GM23248 (cell line): Measurements from ENCODE around the gene UGT2B10. TPM values are rescaled to one million over a fixed set of nuclear protein-coding genes. Genes with fewer than 3 reads are reported as not detected.

Experiments used
- DNase-seq: peaks from one replicate; pipeline ENCODE4 v3.0.0-alpha.2; 2015
- H2AFZ ChIP-seq: fragments of 200-600 bp; sonication (generic); 2 replicates; pipeline ENCODE4 v1.6.1; 2016; ENCODE audit warnings: antibody characterized with exemption
- H3F3A ChIP-seq: fragments of 200-600 bp; sonication (generic); 2 replicates; pipeline ENCODE4 v1.6.1; 2016; ENCODE audit warnings: mild to moderate bottlenecking, antibody characterized with exemption, mixed run types; ENCODE audit not compliant: insufficient read depth
- H3K27ac ChIP-seq: fragments of 200-600 bp; sonication (generic); 2 replicates; pipeline ENCODE4 v1.5.1; 2016; ENCODE audit warnings: mild to moderate bottlenecking
- H3K27me3 ChIP-seq: fragments of 200-600 bp; sonication (generic); replicated peaks from 2 replicates; pipeline ENCODE4 v1.6.1; 2016; ENCODE audit warnings: mild to moderate bottlenecking; ENCODE audit not compliant: insufficient read depth
- H3K36me3 ChIP-seq: fragments of 200-600 bp; sonication (generic); 2 replicates; pipeline ENCODE4 v1.6.1; 2016; ENCODE audit warnings: low read depth, mild to moderate bottlenecking
- H3K4me1 ChIP-seq: fragments of 200-600 bp; sonication (generic); 2 replicates; pipeline ENCODE4 v1.6.1; 2016; ENCODE audit warnings: mild to moderate bottlenecking; ENCODE audit not compliant: insufficient read depth
- H3K4me2 ChIP-seq: fragments of 200-600 bp; sonication (generic); one replicate; pipeline ENCODE4 v1.6.1; 2016; ENCODE audit warnings: mild to moderate bottlenecking; ENCODE audit not compliant: unreplicated experiment
- H3K4me3 ChIP-seq: fragments of 200-600 bp; sonication (generic); 2 replicates; pipeline ENCODE4 v1.5.1; 2016; ENCODE audit warnings: mild to moderate bottlenecking
- H3K79me2 ChIP-seq: fragments of 200-600 bp; sonication (generic); 2 replicates; pipeline ENCODE4 v1.6.1; 2016; ENCODE audit warnings: mild to moderate bottlenecking; ENCODE audit not compliant: insufficient read depth
- H3K9ac ChIP-seq: fragments of 200-600 bp; sonication (generic); 2 replicates; pipeline ENCODE4 v1.6.1; 2016; ENCODE audit warnings: mild to moderate bottlenecking
- H3K9me2 ChIP-seq: fragments of 200-600 bp; sonication (generic); 2 replicates; pipeline ENCODE4 v1.6.1; 2016; ENCODE audit warnings: mixed run types, mild to moderate bottlenecking, moderate library complexity; ENCODE audit not compliant: insufficient read depth
- H3K9me3 ChIP-seq: fragments of 200-600 bp; sonication (generic); one replicate; pipeline ENCODE4 v1.6.1; 2017; ENCODE audit warnings: low read depth
- H4K20me1 ChIP-seq: fragments of 200-600 bp; sonication (generic); 2 replicates; pipeline ENCODE4 v1.6.0; 2016; ENCODE audit not compliant: insufficient read depth
- EZH2 ChIP-seq: fragments of 200-600 bp; sonication (generic); IDR thresholded peaks from 2 replicates; pipeline ENCODE4 v1.6.1; 2018; ENCODE audit warnings: antibody characterized with exemption, mild to moderate bottlenecking; ENCODE audit not compliant: insufficient read depth, poor library complexity, severe bottlenecking
- EZH2phosphoT487 ChIP-seq: fragments of 200-600 bp; sonication (generic); IDR thresholded peaks from 2 replicates; pipeline ENCODE4 v1.6.1; 2018; ENCODE audit warnings: antibody characterized with exemption, moderate library complexity, mild to moderate bottlenecking, low read depth; ENCODE audit not compliant: insufficient read depth
- WGBS, 2 experiments: methylation state at CpG; one replicate each; pipeline ENCODE4 v1.1.6; 2015 to 2017; ENCODE audit warnings: low lambda C conversion rate in 2 of 2, low coverage in 1 of 2; ENCODE audit errors: missing lambda C conversion rate in 2 of 2; 5-methylcytosine and 5-hydroxymethylcytosine counted together
- in situ Hi-C: fragments of 300-500 bp; cut with MboI; formaldehyde crosslinking; loops from 2 replicates; pipeline ENCODE4 v1.15.0; 2020
- polyA plus RNA-seq: library from polyadenylated mRNA; unstranded; fragments of >200 nt; fragmentation: Nextera tagmentation; extraction: Ambion mirVana; gene quantifications from 2 replicates; pipeline ENCODE4 v1.2.1, GENCODE V29; 2016
- total RNA-seq: library from RNA; depleted of rRNA; stranded (reverse); fragments of >200 nt; shearing (Covaris generic); gene quantifications from 2 replicates; pipeline ENCODE4 v1.2.3, GENCODE V29; 2014

Gene UGT2B10
- total and polyA plus RNA-seq, 2 experiments from 2014 or later, result not detected

DNA sequence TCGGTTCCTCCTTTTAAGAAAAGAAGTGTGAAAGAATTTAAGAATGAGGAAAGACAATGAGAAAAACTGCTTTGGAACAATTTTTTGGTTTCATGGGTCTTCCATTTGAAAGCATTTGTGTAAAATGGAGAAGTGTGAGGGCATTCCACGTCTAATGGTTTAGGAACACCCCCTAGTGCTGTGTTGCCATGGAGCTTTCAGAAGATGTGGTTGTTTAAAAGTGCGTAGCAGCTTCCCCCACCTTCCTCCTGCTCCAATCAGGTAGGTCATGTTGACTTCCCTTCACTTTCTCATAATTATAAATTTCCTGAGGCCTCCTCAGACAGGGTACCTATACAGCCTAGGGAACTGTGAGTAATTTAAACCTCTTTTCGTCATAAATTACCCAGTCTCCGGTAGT, 50.0 kb downstream of the UGT2B10 start:
- H4K20me1 ChIP-seq, result no peaks in the 10 kb centered on the region
- no peak overlapping the region for H2AFZ ChIP-seq
- H3K9me2 ChIP-seq, result no peaks in the 10 kb centered on the region
- no peaks in the 10 kb centered on the region for H3K27me3 ChIP-seq
- no peaks in the 10 kb centered on the region for H3K79me2 ChIP-seq
- H3F3A ChIP-seq, result no peaks in the 10 kb centered on the region
- H3K4me1 ChIP-seq, result no peaks in the 10 kb centered on the region
- H3K4me3 ChIP-seq, result no peak overlapping the region
- DNase-seq, result no peak
- no peak overlapping the region for H3K4me2 ChIP-seq
- in situ Hi-C loops, result no loop called here
- no peak overlapping the region for H3K27ac ChIP-seq
- TF ChIP-seq EZH2phosphoT487, result no peak
- no peak for TF ChIP-seq EZH2
- no peaks in the 10 kb centered on the region for H3K36me3 ChIP-seq
- H3K9me3 ChIP-seq, result no peaks in the 10 kb centered on the region
- WGBS, 2 experiments, result 11 to 12% methylated on average over 5 of the region's 5 CpGs
- H3K9ac ChIP-seq, result no peak overlapping the region

DNA sequence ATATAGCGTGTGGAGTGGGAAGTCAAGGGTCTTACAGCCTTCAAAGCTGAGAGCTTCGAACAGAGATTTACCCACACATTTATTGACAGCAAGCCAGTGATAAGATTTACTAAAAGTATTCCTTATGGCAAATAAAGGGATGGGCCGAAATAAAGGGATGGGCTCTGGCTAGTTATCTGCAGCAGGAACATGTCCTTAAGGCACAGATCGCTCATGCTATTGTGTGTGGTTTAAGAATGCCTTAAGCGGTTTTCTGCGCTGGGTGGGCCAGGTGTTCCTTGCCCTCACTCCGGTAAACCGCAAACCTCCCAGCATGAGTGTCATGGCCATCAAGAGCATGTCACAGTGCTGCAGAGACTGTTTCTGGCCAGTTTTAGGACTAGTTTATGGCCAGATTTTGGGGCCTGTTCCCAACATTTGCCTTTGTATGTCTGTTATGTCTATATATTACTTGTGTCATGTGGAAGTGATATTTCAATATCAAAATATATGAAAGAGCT, 53.5 kb downstream of the UGT2B10 start:
- in situ Hi-C loops, result no loop called here
- DNase-seq, result no peak
- no peaks in the 10 kb centered on the region for H3K27me3 ChIP-seq
- 40 to 47% methylated on average over 8 of the region's 8 CpGs for WGBS, 2 experiments
- H3K79me2 ChIP-seq, result no peaks in the 10 kb centered on the region
- no peaks in the 10 kb centered on the region for H3K36me3 ChIP-seq
- no peaks in the 10 kb centered on the region for H3K9me3 ChIP-seq
- H4K20me1 ChIP-seq, result no peaks in the 10 kb centered on the region
- no peak overlapping the region for H3K9ac ChIP-seq
- H2AFZ ChIP-seq, result no peak overlapping the region
- H3K9me2 ChIP-seq, result no peaks in the 10 kb centered on the region
- no peaks in the 10 kb centered on the region for H3K4me1 ChIP-seq
- TF ChIP-seq EZH2 (no peak), EZH2phosphoT487 (no peak)
- no peak overlapping the region for H3K4me3 ChIP-seq
- H3K4me2 ChIP-seq, result no peak overlapping the region
- no peak overlapping the region for H3K27ac ChIP-seq
- no peaks in the 10 kb centered on the region for H3F3A ChIP-seq

DNA sequence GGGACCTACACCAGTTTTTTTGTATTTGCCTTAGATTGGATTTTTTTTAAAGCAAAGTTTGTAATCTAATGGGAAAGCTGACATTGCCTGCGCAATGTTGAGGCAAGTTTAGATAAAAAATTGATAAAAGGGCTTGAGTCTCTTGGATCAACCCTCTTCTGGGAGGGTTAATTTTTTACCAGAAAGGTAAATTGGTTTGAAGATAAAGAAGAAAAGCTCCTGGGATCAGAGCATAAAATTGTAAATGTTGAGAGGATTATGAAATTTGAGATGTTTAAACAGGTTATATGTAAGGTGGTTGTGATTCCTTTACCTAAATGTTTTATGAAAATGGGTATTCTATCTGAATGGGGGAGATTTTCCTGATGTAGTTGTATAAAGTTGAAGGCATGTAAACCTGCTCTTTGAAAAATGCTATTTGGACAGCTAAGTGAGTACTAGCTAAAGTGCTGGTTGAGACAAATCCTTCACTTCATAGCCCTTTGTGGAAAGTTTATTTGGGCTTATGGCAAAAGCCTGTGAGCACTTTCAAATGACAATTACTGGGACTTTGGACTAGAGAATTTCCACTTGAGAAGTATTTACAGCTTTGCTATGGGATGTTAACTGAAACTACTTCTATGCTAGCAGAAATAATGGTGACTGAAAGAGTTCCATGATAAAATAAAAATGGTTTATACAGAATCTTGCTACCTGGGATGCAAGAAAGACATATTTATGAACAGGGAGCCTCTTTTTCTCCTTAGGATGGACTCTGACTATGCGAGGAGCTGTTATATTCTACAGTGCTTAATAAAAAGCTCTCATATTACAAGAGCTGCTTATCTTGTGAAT, 56.2 kb downstream of the UGT2B10 start:
- Histone ChIP-seq H3K9me3 (no peaks in the 10 kb centered on the region), H4K20me1 (no peaks in the 10 kb centered on the region), H3K36me3 (no peaks in the 10 kb centered on the region), H3K9ac (no peak overlapping the region), H3K4me2 (no peak overlapping the region), H3K4me1 (no peaks in the 10 kb centered on the region), H3K9me2 (no peaks in the 10 kb centered on the region), H2AFZ (no peak overlapping the region), H3K27me3 (no peaks in the 10 kb centered on the region), H3K27ac (no peak overlapping the region), H3F3A (no peaks in the 10 kb centered on the region), H3K4me3 (no peak overlapping the region), H3K79me2 (no peaks in the 10 kb centered on the region)
- in situ Hi-C loops, result no loop called here
- DNase-seq, result no peak
- WGBS, 2 experiments, result 19 to 27% methylated on average over 2 of the region's 2 CpGs
- TF ChIP-seq EZH2phosphoT487 (no peak), EZH2 (no peak)

DNA sequence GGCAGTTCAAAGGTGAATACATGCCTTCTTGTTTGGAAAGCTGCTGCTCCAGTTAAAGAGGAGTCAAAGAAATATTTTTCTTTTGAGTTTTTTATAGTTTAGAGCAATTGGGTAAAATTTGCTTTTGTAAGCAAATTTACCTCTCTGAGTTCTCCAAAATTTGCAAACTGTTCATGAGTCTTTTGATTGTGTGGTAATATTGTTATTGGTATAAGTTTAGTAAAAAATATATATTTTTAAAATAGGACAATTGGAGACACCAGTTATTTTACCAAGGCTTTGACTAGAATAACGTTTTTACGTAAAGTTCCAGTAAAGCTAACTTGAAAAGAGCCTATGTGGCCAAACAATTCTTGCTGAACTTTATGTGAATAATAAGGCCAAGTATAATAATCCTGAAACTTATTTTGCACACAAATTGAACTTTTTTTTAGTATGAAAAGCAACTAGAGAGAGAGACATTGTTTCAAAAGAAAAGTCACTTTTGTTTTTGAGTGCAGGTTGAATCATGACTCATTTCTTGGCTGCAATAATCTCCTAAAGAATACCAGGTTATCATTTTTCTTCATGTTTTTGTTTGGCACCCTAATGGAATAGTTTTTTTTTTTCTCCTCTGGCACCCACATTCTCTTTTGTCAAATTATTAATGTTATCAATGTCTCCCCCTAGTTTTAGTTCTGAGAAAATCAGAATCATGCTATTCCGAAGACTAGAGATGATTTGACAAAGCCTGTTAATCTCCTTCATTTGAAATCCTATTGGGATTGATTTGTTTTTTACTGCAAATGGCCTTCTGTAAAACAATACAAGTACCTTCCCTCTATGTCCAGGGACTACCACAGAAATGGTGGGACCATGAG, 57.1 kb downstream of the UGT2B10 start:
- Histone ChIP-seq H3K27ac (no peak overlapping the region), H3K4me1 (no peaks in the 10 kb centered on the region), H3K4me2 (no peak overlapping the region), H3F3A (no peaks in the 10 kb centered on the region), H3K9me3 (no peaks in the 10 kb centered on the region), H3K79me2 (no peaks in the 10 kb centered on the region), H3K9me2 (no peaks in the 10 kb centered on the region), H3K9ac (no peak overlapping the region), H2AFZ (no peak overlapping the region), H3K4me3 (no peak overlapping the region), H3K36me3 (no peaks in the 10 kb centered on the region), H3K27me3 (no peaks in the 10 kb centered on the region), H4K20me1 (no peaks in the 10 kb centered on the region)
- in situ Hi-C loops, result no loop called here
- no peak for DNase-seq
- 21 to 33% methylated on average over 3 of the region's 3 CpGs for WGBS, 2 experiments
- TF ChIP-seq EZH2phosphoT487 (no peak), EZH2 (no peak)
